ENCODE data around the gene MIR17HG.

DNA sequence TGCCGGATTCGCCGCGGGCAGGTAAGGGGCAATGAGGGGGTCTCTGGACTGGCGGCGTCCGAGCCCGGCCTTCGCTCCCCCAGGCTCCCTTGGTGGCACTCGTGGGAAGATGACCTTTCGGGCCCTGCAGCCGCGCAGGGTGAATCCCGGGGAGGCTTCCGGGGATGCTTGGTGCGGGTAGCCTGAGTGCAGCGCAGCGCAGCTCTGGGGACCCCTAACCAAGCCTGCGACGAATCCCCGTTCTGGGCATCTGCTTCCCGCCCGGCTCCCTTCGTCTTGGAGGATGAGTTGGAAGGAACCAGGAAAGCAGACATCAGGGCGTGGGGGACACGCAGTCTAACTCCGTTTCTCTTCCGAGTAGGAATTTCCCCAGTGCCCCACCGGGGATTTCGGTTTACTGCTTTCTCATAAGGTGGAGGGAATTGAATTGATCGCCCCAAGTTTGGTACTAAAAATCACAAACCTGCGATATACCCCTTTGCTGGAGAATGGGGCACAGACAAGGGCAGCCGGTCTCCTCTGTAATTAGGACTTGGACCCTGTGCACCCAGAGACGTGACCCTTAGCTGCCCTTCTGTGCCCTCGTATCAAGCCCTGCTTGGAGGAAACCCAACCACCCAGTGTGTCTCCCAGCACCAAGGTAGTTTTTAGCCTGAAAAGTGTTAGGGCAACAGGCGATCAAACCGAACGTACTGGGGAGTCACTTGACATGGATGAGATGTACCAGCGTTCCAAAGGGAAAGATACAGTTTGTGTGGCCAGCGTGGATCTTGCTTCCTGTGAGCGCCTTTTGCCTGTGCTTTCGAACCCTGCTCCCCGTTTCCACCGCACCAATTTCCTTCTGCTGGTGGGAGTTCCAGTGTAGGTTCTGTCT, 51.9 kb downstream of the MIR17HG start:
- TF ChIP-seq ZNF274 (IDR thresholded peaks at IDR 0.05; ENCODE audit: low read depth, low read length) (no peak), YY1 (IDR thresholded peaks at IDR 0.05; ENCODE audit: insufficient read depth, insufficient read length) (no peak)
